Activated CD4-positive, alpha-beta T cell treated with anti-CD3 and anti-CD28 coated beads for 4 hours (primary cell): ENCODE results near the gene EME2.
A peak's percentile ranks its signal among the peaks of the same experiment; 100 is the strongest.
"Not testable (repeated sequence)": the region's sequence is repeated elsewhere in the genome, so short reads cannot be mapped to it uniquely, and the experiment has no call there.

Experiments
- DNase-seq, 2 donors: peaks; one replicate each; pipeline ENCODE4 v3.0.0-alpha.2; 2020

EME2 gene, protein sequence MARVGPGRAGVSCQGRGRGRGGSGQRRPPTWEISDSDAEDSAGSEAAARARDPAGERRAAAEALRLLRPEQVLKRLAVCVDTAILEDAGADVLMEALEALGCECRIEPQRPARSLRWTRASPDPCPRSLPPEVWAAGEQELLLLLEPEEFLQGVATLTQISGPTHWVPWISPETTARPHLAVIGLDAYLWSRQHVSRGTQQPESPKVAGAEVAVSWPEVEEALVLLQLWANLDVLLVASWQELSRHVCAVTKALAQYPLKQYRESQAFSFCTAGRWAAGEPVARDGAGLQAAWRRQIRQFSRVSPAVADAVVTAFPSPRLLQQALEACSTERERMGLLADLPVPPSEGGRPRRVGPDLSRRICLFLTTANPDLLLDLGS

DNA sequence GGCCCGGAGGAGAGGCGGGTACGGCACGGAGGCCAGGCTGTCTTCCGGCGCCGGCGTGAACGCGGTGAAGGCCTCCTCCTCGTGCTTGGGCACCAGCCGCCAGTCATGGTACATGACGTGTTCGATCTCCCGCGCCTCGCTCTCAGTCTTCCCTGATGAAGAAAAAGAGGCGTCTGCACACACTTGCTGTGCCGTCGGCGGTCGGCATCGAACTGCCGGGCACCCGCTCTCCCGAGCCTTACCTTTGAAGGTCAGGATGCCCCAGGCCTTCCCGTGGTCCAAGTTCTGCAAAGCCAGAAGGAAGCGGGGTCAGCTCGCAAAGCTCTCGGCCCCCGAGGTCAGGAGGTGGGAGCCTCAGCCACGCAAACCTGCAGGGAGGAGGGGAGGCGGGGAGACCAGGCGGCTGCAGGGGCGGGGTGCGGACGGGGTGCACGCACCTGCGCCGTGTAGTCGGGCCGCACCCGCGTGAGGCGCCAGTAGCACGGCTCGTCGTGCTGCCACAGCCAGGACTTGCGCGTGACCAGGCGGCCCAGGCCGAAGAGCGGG is at the start of gene EME2:
Gene EME2, plus strand, starts transcription at position 449 of the 546 bp plus-strand sequence. CDS start 418 bp downstream, outside the sequence.
- DNase-seq: peak; percentile 39 to 44

DNA sequence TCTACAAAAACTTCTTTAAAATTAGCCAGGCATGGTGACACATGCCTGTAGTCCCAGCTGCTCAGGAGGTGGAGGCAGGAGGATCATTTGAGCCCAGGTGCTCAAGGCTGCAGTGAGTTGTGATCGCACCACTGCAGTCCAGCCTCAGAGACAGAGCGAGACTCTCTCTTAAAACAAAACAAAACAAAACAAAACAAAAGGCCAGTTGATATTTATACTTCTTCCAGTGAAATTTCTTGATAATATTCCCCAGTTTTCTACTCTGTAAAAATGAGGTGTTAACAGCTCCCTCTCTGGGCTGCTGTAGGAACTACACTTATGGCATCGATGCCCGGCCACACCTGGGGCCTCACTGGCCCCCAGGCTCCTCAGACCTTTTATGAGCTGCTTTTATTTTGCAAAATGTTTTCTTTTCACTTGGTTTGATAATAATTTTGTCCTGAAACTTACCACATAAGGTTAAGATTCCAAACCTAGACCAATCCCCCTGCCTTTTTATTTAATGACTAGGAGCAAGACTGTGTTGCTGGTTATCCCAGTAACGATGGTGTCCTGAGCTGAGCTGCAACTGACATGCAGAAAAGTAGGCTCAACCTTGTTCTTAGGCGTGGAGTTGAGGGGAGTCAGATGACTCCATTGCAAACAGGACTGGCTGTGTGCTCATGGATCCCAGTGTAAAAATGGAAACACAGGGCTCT is 49.0 kb upstream of the EME2 start:
- DNase-seq: peak; percentile 22 to 50

DNA sequence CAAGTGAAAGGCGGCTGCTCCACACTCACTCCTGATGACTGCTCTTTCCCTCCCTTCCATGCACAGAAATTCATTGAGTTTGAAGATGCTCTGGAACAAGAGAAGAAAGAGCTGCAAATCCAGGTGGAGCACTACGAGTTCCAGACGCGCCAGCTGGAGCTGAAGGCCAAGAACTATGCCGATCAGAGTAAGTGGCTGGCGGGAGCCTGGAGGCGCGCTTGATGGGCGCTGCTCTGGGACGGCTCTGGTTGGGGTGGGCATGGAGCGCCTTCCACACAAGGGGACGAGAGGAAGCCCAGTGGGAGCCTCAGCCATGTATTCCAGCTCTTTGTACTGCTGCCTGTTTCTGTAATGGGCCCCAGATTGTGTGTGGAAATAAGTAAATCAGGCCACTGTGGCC is 48.1 kb upstream of the EME2 start:
- no peak for DNase-seq

DNA sequence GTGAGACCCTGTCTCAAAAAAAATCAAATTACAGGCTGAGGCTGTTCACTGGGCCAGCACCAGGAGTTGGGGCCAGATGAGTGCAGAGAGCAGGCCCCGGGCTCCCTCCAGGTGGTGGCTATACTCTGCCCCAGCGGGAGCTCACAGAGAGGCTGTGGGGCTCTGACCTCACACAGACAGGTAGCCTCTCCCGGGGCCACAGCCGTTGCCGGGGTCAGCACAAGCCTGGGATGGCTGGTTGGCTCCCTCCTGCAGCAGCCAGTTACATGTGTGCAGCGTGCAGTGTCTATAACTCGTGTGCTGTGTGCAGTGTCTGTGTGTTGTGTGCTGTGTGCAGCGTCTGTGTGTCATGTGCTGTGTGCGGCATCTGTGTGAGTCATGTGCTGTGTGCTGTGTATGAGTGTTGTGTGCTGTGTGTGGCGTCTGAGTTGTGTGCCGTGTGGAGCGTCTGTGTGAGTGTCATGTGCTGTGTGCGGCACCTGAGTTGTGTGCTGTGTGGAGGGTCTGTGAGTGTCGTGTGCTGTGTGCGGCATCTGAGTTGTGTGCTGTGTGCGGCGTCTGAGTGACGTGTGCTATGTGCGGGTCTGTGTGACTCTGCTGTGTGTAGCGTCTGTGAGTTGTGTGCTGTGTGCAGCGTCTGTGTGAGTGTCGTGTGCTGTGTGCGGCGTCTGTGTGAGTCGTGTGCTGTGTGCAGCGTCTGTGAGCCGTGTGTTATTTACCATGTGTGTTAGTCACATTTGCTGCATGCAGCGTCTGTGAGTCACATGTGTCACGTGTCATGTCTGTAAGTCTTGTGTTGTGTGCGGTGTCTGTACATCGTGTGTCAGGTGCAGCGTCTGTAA is 45.7 kb upstream of the EME2 start:
- DNase-seq: no peak

DNA sequence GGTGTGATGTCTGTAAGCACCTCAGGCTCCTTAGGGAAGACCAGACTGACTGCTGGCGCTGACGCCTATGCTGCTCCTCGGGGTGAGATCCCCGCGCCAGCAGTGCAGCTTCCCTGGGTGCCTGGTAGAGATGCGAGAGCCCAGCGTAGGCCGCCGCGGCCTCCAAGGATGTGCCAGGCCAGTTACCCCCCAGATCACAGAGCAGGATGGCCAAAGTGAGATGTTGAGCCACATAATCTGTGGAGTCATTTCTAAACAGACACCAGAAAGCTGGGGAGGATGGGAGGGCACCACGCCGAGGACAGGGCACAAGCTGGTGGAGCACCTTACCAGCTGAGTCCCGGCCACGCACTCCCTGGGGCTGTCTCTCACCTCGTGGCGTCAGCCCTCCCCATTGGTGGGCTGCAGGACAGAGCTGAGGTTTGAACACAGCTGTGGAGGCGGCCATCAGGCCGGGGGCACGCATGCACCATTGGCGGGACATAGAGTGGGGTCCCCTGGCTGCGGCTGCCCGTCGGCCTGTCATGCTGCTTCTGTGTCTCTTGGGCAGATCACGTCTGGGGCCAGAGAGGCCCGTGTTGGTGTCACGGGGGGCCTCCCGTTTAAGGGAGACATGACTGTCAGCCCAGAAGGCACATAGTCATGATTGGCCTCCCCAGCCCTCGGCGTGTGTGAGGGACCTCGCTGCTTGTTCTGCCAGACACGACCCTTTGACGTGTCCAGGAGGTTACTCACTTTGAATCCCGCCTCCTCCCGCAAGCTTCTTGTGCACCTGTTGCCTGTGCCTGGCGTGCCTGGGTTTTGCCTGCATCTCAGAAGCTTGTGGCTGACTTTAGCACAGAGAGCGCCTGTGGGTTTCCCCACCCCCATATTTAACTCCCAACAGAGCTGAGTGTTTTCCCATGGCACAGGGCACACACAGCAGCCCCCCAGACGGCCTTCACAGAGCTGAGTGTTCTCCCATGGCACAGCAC is 44.7 kb upstream of the EME2 start:
- DNase-seq: no peak

DNA sequence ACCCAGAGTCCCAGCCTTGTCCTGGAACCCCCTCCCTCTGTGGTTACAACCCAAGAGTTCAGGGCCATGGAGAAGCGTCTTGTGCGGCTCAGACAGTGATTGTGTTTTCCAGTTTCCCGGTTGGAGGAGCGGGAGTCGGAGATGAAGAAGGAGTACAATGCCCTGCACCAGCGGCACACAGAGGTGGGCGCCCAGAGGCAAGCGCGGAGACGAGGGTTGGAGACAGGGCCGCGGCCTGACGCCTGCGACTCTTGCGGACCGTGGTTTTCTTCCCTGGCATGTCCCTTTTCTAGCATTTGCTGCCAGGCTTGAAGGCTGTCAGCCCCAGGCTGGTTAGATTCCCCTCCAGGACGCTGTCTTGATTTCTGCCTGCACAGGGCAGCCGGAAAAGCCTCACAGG is 43.6 kb upstream of the EME2 start:
- DNase-seq: no peak

DNA sequence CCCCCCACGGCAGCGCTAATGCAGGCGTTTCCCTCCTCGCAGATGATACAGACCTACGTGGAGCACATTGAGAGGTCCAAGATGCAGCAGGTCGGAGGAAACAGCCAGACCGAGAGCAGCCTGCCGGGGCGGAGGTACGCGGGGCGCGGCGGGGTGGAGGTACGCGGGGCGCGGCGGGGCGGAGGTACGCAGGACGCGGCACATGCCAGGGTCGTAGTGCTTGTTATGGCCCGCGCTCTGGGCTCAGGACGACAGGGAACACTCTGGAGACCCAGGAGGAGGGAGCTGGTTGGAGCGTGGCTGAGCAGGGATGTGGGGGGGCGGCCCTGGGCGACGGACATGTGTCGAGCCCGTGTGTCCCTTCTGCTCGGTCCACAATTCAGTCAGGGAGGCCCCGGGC is 43.2 kb upstream of the EME2 start:
- DNase-seq: no peak

DNA sequence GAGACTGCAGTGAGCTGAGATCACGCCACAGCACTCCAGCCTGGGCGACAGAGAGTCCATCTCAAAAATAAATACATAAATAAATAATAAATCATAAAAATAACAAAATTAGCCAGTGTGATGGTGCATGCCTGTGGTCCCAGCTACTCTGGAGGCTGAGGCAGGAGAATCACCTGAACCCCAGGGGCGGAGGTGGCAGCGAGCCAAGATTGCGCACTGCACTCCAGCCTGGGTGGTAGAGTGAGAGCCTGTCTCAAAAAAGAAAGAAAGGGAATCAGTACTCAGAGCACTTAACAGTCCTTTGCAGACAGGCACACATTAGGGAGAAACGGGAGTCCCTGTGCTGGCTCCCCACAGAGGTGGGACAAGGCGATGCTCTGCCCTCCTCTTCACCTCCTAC is 41.5 kb upstream of the EME2 start:
- no peak for DNase-seq

DNA sequence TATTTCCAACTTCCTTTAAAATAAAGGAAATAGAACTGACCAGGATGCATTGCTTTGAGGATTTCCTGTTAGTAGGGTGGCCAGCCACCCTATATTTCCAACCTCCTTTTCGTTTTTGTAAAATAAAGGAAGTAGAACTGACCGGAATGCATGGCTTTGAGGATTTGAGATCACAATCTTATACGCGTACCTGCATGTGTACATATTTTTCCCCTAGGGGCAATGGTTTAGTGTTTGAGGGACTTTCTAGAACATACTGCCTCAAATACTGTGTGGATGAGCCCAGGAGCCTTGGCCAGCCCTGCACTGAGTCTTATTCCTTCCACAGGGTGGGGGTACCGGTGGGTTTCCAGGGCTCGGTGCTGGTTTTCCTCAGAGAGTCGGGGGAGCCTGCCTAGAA is 41.0 kb upstream of the EME2 start:
- no peak for DNase-seq

DNA sequence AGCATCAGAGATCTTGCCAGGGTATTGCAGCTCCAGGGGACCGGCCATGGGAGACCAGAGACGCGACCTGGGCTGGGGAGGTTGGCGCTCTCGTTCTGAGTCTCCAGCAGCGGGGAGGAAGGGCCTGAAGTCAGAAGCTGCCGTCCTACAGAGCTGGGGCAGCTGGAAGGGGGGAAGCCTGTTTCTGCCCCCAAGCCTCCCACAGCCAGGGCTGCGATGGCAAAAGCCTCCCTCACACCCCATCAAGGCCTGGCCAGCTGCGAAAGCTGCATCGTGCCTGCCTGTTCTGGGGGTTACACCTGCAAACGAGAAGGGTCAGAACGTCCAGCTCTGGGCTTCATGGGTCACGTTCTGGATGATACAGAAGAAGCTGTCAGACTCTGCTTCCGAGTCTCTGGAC is 40.5 kb upstream of the EME2 start:
- DNase-seq: no peak

DNA sequence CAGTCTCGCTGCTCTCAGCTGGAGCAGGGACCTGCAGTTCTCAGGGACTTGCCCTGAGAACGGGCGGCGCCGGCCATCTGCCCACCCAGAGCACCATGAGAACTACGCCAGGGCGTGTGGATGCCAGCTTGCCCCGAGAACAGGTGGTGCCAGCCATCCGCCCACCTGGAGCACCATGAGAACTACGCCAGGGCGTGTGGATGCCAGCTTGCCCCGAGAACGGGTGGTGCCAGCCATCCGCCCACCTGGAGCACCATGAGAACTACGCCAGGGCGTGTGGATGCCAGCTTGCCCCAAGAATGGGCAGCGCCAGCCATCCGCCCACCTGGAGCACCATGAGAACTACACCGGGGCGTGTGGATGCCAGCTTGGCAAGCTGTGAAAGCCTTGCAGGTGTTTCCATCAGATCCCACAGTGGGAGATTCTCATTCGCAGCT is 40.0 kb upstream of the EME2 start:
- not testable (repeated sequence) for DNase-seq

DNA sequence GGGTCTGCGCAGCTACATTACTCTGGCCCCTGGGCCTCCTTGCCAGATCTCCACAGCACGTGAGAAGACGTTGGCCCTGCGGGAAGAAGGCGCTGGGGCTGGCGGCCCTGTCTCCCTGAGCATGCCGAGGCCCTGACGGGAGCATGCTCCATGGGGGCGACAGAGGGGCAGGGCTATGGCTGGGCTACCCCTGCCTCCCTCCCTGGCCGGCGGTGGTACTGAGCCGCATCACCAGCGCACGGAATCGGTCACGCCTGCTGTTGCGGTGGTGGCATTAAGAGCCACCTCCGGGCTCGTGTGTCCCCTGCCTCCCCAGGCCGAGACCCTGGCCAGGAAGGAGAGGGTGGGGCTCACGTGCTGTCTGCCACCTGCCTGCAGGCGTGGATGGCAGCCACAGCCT is 38.5 kb upstream of the EME2 start:
- DNase-seq: no peak

DNA sequence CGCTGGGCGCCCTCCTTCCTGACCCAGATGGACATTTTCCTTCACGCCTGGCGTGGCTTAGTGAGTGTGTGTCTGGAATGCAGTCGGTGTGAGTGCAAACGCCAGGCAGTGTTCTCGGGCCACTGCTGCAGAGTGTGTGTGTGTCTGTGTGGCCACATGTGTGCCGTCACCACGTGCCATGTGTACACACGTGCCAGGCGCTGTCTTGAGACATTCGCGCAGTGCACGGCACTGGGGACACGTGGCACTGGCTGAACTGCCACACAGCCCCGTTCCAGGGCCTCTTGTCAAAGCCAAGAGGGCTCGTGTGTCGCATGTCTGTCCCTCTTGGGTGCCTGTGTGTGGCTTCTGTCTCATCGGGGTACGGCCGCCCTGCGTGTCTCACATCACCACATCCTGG is 37.8 kb upstream of the EME2 start:
- no peak for DNase-seq

DNA sequence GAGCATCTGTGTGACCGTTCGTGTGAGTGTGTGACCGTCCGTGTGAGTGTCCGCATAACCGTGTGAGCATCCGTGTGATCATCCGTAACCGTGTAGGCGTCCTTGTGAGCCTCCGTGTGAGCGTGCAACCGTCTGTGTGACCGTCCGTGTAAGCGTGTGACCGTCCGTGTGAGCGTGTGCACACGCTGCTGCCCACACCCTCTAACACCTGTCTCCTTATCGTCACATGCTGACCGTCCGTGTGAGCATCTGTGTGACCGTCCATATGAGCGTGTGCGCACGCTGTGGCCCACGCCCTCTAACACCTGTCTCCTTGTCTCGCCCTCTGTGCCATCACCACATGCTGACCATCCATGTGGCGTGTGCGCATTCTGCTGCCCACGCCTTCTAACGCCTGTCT is 32.4 kb upstream of the EME2 start:
- no peak for DNase-seq

DNA sequence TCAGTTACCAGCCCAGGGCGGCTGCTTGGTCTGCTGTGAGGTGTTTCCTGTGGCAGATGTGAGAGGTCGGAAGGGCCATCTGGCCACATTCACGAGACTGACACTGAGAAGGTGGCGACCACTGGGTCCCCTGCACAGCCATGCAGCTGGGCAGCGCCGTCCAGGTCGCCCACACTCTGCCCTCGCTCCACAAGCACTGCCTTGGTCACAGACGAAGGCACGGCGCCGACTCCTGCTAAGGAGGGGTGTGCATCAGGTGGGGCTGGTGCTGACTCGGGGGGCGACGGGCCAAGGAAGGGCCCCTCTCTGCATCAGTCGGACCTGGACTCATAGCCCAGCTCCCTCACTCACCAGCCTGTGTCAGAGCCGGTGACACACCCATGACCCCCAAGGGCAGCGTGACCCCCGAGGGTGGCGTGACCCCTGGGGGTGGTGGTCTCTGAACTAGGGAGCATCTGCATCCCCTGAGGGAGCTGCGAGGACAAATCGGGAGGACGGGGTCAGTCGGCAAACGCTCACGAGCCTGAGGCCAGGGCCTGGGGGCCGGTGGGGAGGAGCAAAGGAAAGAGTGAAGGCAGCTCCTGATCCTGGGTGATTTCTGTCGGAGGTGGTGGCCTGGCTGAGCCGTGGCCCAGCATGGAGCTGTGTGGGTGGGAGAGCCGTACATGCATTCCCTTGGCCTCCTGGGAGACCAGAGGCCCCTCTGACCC is 31.7 kb upstream of the EME2 start:
- no peak for DNase-seq

DNA sequence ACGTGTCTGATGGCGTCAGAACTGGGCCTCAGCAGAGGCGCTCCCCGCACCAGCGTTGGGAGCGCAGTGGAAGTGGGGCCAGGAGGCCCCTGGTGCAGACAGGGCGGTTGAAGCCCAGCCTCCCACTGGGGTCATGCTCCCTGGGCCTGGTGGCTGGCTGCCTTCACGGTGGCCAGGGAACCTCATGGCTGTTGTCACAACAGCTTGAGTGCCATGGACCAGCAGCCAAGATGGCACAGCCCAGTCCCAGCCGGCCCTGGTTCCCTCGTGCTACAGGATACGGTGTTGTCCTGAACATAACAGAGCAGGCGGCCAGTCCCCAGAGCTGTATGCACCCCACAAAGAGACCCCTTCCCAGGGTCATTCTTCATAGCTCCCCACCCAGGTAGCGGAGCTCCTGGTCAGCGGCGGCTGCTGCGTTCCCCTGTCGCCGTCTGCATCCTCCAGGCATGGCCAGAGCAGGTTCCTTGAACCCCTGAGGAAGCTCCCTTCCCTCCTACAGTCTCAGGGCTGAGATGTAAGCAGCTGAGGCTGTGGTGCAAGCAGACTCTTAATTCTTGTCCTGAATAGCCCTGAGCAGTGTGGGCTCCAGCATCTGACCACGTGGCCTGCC is 31.0 kb upstream of the EME2 start:
- DNase-seq: no peak

DNA sequence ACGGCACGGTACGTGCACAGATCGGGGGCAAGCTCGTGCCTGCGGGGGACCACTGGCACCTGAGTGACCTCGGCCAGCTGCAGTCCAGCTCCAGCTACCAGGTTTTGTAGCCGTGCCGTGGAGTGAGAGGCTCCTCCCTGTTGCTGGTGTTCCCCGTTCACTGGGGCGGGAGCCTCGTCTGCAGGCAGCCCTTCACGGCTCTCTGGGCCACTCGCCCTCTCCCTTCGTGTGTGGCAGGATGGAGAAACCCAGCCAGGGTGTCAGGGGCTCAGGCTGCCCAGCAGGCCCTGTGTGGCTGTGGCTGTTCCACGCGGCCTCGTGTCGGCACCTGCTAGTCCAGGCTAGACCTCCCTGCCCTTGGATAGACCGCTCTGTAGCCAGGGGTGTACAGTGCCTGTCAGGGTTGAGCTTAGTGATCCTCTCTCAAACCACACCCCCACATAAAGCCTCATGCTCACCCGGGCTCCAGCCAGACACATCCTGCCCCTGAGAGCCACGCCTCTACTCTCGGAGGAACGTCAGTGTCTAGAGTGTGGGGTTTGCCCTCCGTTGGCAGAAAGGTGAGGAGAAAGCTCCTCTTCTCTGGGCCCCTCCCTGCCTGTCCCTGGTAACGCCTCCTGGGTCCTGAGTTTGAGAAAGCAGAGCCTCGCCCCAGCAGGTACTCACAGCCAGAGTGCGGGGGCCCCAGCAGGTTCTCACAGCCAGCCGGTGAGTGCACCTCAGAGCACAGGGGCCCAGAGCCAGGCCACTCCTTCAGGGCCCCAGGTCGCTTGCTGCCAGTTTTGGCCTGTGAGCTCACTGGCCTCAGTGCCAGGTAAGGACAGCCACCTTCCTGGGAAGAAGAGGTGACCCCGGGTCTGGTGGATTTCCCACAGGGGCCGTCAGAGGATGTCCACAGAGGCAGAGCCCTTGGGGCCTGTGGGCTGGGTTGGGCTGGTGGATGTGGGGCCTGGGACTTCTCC is 29.0 kb upstream of the EME2 start:
- DNase-seq: no peak

DNA sequence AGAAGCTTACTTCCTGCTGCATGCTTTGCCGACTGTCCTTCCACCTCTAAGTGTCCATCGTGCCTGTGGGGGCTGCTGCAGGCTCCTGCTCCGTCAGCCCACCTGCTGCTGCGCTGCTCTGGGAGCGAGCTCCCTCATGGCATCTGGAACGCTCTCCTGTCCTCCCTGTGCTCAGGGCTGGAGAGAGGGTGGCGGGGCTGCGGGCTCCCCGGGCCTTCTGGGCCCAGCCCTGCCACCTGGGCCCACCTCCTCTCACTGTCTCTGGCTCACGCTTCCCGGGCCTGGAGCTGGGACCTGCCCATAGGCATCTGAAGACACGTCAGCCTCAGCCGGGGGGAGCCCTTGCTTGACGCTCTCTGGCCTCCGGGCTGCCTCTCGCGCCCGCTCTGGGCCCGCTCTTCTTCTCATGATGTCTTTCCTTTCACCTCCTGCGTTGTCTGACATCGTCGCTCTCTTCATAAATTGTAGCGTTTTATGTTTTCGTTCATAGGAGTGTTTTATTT is 28.2 kb upstream of the EME2 start:
- DNase-seq: no peak

DNA sequence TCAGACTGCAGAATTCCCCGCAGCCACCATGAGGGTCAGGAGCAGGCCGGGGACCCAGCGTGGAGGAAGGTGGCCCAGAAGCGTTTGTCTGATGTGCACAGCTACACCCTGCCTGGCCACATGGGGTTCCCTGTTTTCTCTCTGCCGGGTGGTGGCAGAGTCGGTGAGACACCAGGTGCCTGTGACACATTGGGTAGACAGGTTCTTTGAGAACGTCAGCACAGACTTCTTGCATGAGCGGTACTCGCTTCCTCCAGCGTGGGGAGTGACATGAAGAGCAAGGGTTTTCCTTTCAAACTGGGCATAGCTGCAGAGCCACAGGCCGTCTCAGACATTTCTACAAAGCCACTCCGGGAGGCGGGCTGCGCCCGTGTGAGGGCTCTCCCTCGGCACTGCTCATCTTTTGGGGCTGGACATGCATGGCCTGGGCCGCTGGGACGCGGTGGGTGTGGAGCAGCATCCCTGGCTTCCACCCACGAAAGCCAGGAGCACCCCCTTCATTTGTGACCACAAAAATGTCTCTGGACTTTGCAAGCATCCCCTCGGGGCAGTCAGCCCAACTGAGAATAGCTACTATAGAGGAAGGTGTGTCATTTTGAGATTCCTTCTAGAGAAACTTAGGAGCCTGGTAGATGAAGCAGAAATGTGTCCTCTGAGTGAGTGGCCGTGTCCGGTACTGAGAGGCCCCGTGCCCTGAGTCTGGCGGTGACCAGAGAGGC is 27.3 kb upstream of the EME2 start:
- no peak for DNase-seq
